Stimulated activated naive CD8-positive, alpha-beta T cell treated with anti-CD3 and anti-CD28 coated beads, Interleukin-15, Interleukin-2, amounts not matched to agents 100 U/mL and 50 U/mL, for 24 hours (primary cell): ENCODE measurements around the gene CD79B.
"Not testable (repeated sequence)": the region's sequence is repeated elsewhere in the genome, so short reads cannot be mapped to it uniquely, and the experiment has no call there.

Experiments used
- ATAC-seq: fragments of 150-1000 bp; cut with Tn5 transposase; one replicate; pipeline ENCODE4 v1.10.0; 2021
- DNase-seq: peaks from one replicate; pipeline ENCODE4 v3.0.0; 2021

Gene CD79B

GRCh38 chr17:63932721-63933120, 590 bp upstream of the CD79B start:
- DNase-seq (no peak), ATAC-seq (no peak)

- DNase-seq (peak; percentile 77), ATAC-seq (peak; percentile 74)
Measured at GRCh38 chr17:63930951-63931575, 1.1 kb downstream of the CD79B start.

DNA sequence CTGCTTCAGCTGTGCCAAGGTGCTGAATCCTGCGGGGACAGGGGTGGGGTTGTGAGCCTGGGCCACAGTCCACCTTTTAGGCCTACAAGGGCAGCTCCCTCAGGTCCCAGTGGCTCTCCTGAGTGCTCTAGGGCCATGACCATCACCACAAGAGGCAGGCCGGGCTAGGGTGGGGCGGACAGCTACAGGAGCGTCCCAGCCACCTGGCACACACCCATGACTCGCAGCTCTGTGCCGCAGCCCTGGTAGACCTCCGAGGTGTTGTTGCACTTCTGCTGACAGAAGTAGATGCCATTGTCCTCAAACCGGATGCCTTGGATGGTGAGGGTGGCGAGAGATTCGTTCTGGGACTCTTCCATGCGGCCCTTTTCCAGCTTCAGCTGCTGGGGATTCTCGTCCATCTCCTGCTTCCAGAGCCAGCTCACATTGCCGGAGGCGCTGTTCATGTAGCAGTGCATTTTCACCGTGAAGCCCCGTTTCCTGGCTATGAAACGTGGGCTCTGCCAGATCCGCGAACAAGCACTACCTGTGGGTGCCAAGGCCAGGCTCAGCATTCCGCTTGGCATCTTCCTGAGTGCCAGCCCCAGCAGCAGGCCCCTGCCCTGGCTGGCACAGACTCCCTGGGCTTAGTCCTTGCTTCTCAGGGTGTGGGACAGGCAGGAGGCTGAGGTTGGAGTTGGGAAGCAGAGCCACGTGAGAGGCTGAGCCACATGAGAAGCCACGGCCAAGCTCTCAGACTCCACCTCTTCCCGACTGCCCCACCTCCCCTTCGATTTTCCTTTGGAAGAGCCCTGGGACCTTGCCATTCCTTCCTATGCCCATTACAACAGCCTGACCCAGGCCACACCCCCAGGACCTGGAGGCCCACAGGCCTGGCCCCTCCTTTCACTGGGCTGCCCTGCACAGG, 2.0 kb downstream of the CD79B start:
- DNase-seq (no peak), ATAC-seq (no peak)

DNA sequence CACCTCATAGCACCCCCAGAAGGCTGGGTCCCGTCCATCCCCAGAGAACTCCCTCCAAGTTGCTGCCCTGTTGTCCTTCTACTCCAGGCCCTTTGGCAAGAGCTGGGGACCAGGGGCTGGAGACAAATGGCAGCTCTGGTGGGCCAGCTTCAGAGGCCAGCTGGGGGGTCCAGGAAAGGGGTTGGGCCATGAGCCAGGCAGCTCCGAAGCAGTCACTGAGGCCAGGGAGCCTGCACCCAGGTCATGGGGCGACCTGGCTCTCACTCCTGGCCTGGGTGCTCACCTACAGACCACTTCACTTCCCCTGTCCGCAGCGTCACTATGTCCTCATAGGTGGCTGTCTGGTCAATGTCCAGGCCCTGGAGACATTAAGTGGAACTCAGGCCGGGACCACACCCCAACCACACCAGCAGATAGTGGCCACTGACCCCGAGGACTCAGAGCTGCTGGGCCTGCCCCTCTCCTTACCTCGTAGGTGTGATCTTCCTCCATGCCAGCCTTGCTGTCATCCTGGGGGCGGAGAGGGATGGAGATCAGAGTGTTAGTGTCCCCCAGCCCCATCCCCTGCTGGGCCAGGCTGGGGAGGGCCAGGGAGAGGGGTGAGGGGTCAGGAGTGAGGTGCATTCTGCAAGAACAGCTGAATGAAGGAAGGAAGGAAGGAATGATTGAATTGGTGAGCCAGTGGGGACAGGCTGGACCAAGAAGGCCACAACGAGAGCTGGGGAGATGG, 3.0 kb downstream of the CD79B start:
- DNase-seq (no peak), ATAC-seq (no peak)

- no peak for ATAC-seq
- DNase-seq: no peak
Measured at GRCh38 chr17:63928172-63928666, 3.9 kb downstream of the CD79B start.

DNA sequence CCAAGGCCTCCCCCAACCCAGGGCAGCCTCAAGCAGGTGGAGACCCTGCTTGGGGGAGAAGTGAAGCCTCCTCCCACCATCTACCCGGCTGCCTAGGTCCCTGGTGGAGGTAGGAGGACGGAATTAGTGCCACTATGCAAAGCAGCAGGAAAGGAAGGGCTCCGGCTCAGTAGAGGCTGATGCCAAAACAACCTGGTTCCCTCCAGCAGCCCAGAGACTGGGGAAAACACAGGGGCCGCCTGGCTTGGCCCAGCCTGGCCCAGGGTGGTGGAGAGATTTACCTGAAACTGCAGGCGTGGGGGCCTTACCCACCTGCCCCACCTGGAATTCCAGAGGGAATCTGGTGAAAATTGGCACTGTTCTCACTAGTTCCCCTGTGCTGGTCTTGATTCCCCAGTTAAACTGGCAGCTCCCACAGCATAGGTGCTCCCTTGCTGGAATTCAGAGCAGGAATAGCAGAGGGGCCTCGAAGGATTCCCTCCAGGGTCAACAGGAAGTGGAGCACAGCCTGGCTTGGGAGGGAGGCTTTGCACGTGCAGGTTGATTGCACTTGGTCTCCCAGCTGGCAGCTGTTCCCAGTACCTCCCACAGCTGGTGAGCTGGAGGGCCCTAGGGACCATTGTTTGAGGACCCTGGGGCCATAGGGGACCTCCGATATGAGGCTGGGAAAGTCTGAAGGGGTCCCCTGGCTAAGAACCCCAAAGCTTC, 4.5 kb downstream of the CD79B start:
- DNase-seq (no peak), ATAC-seq (no peak)

GRCh38 chr17:63926164-63926563, 6.0 kb downstream of the CD79B start:
- DNase-seq (no peak), ATAC-seq (no peak)

GRCh38 chr17:63925615-63926014, 6.5 kb downstream of the CD79B start:
- ATAC-seq (peak; percentile 41), DNase-seq (no peak)

- DNase-seq: not testable (repeated sequence)
Measured at GRCh38 chr17:63922402-63922801, 9.7 kb downstream of the CD79B start.

DNA sequence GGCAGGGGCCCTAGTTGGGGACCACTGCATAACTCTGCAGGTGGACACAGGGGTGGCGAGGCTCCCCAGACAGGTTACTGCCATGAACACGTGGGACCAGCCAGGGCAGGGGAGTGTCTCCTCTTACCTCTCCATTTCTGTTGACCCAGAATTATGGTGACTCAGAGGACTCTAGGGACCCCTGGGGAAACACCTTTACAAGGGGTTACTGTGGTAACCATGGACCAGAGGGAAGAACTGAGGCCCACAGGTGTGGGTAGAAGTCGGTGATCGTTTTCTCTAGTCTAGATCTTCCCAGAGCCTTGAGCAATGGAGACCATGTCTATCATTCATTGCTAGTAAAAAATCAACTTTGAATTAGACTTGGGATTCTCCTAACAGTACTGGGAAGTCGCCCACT, 11.4 kb downstream of the CD79B start:
- not testable (repeated sequence) for DNase-seq, ATAC-seq

More at GRCh38 chr17:63922402-63922801, 9.7 kb downstream of the CD79B start:
- ATAC-seq: not testable (repeated sequence)

GRCh38 chr17:63920050-63920449, 12.1 kb downstream of the CD79B start:
- not testable (repeated sequence) for ATAC-seq, DNase-seq

DNA sequence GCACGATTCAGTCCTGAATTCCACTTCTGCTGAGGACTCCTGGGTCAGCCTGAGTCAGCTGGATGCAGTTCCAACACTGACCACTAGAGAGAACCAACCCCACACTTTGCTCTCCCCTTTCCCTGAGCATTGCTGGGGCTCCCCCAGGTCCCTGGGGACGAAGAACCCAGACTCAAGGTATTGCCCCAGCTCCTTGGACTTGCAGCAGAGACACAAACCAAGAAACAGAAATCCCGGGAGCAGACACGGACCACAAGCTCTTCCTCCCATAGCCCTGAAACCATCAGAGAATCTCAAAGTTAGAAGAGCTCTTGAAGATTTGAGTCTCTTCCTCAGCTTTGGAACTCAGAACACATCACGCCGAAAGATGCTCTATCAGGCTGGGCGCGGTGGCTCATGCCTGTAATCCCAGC, 12.8 kb downstream of the CD79B start:
- DNase-seq: peak; percentile 75

GRCh38 chr17:63918789-63919305, 13.3 kb downstream of the CD79B start, which contains the start of gene GH1:
TSS of gene GH1 (minus strand) at chr17:63918839. CDS start at chr17:63918776, 63 bp downstream.
- DNase-seq, ATAC-seq: not testable (repeated sequence)

More for the DNA sequence above, 12.8 kb downstream of the CD79B start:
- ATAC-seq: peak; percentile 91

- no peak for ATAC-seq
- no peak for DNase-seq
Measured at GRCh38 chr17:63918305-63918704, 13.8 kb downstream of the CD79B start.

- ATAC-seq (no peak), DNase-seq (no peak)
Measured at GRCh38 chr17:63917646-63918045, 14.5 kb downstream of the CD79B start.

DNA sequence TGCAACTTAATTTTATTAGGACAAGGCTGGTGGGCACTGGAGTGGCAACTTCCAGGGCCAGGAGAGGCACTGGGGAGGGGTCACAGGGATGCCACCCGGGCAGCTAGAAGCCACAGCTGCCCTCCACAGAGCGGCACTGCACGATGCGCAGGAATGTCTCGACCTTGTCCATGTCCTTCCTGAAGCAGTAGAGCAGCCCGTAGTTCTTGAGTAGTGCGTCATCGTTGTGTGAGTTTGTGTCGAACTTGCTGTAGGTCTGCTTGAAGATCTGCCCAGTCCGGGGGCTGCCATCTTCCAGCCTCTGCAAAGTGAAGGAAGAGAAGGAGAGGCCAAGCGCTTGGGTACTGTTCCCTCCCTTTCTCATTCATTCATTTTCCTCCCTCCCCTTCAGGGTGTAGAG, 14.9 kb downstream of the CD79B start:
- not testable (repeated sequence) for ATAC-seq, DNase-seq

GRCh38 chr17:63916566-63917185, 15.5 kb downstream of the CD79B start:
- ATAC-seq (no peak), DNase-seq (no peak)

- ATAC-seq: not testable (repeated sequence)
Measured at GRCh38 chr17:63915753-63916152, 16.4 kb downstream of the CD79B start.

GRCh38 chr17:63914471-63914870, 17.7 kb downstream of the CD79B start:
- ATAC-seq (no peak), DNase-seq (no peak)

More at GRCh38 chr17:63915753-63916152, 16.4 kb downstream of the CD79B start:
- not testable (repeated sequence) for DNase-seq

- ATAC-seq (peak; percentile 55), DNase-seq (peak; percentile 77)
Measured at GRCh38 chr17:63911657-63912100, 20.5 kb downstream of the CD79B start.
